ENCODE results near the gene TGFBR3L. TPM values are rescaled to one million over a fixed set of nuclear protein-coding genes. Genes with fewer than 3 reads are reported as not detected.
"Not testable (repeated sequence)": the region's sequence is repeated elsewhere in the genome, so short reads cannot be mapped to it uniquely, and the experiment has no call there.

The TGFBR3L gene
- total RNA-seq, 2 donors from 2014 or later: 9.9 TPM; not detected in 1

DNA sequence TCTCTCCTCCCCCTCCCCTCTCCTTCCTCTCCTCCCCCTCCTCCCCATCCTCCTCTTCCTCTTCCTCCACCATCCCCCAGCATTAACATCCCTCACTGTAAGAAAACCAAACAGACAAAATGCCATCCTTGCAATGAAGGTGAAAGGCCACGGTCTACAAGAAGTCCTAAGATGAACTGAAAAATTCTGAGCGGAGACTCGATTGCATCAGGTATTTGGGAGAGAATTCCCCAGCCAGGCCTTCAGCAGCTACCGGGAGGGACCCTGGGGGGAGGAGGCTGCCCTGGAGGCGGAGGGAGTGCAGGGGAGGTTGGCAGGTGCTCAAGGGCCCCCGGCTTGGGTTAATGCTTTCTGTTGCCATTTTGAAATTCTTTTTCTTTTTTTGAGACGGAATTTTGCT lies 38.9 kb downstream of the TGFBR3L start:
- no peak for ATAC-seq
- Histone ChIP-seq H3K9me3 (no peaks in the 10 kb centered on the region), H3K27ac (no peak overlapping the region), H3K27me3 (no peaks in the 10 kb centered on the region), H3K4me3 (no peak overlapping the region), H3K36me3 (replicated peaks in 1 of 2; ENCODE audit: insufficient read depth in 1 of 2, low read depth in 2 of 2) (no peaks in the 10 kb centered on the region), H3K4me1 (no peaks in the 10 kb centered on the region)
- WGBS, 2 donors: 73 to 83% methylated on average over 7 of the region's 7 CpGs
- intact Hi-C loops (cut with DNase I): no loop called here
- DNase-seq: no peak
- no peak for TF ChIP-seq POLR2A (IDR thresholded peaks at IDR 0.05)
- no peak for TF ChIP-seq CTCF (IDR thresholded peaks at IDR 0.05)

GRCh38 chr19:7955696-7956095 lies 41.1 kb downstream of the TGFBR3L start:
- Histone ChIP-seq H3K4me3 (no peak overlapping the region), H3K27ac (no peak overlapping the region), H3K27me3 (no peaks in the 10 kb centered on the region), H3K4me1 (no peaks in the 10 kb centered on the region), H3K36me3 (replicated peaks in 1 of 2; ENCODE audit: insufficient read depth in 1 of 2, low read depth in 2 of 2) (no peaks in the 10 kb centered on the region), H3K9me3 (no peaks in the 10 kb centered on the region)
- 78 to 86% methylated on average over 10 to 11 of the region's 11 CpGs for WGBS, 2 donors
- no peak for DNase-seq
- TF ChIP-seq POLR2A (IDR thresholded peaks at IDR 0.05) (no peak), CTCF (IDR thresholded peaks at IDR 0.05) (no peak)
- ATAC-seq: no peak
- intact Hi-C loops (cut with DNase I): no loop called here

DNA sequence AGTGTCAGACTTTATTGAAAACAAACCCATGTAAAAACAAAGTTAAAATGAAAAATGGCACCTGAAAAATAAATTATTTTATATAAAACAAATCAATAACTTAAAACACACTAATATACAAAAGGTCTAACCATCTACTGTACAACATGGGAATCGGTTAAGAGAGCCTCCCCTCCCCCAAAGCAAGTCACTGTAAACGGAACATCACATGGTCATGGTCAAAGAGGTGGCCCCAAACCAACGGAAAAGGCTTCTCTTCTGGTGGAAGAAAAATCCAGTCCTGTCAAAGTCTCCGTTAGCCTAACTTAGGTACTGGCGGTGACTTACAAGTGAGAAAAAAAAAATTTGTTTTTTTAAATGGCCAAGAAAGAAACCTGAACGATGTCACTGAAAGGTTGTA lies 44.6 kb downstream of the TGFBR3L start:
- DNase-seq: no peak
- no peak overlapping the region for H3K4me3 ChIP-seq
- TF ChIP-seq CTCF (IDR thresholded peaks at IDR 0.05) (no peak), POLR2A (IDR thresholded peaks at IDR 0.05) (no peak)
- WGBS, 2 donors: 64 to 76% methylated on average over 6 of the region's 6 CpGs
- no peaks in the 10 kb centered on the region for H3K4me1 ChIP-seq
- H3K27ac ChIP-seq: no peak overlapping the region
- intact Hi-C loops (cut with DNase I): no loop called here
- peaks cover 0 to 2% of the 10 kb centered on the region in 2 donors for H3K36me3 ChIP-seq (replicated peaks in 1 of 2; ENCODE audit: insufficient read depth in 1 of 2, low read depth in 2 of 2)
- ATAC-seq: no peak
- no peaks in the 10 kb centered on the region for H3K27me3 ChIP-seq
- no peaks in the 10 kb centered on the region for H3K9me3 ChIP-seq

DNA sequence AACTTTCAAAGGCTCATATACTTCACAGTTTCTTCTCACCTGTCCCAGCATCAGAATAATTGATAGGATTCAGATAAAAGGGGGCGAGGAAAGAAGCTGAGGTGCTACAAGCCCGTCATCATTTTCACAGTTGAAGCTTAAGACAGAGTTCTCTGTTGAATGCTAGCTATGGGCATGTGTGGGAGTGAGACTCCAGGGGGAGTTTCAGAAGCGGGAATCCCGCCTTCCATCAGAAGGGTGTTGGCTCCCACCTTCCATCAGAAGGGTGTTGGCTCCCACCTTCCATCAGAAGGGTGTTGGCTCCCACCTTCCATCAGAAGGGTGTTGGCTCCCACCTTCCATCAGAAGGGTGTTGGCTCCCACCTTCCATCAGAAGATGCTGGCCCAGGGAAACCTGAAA lies 46.5 kb downstream of the TGFBR3L start:
- 95 to 97% methylated on average over 4 of the region's 4 CpGs for WGBS, 2 donors
- H3K4me1 ChIP-seq; H3K27me3 ChIP-seq; H3K4me3 ChIP-seq; H3K36me3 ChIP-seq (replicated peaks in 1 of 2; ENCODE audit: insufficient read depth in 1 of 2, low read depth in 2 of 2); H3K27ac ChIP-seq; ATAC-seq; H3K9me3 ChIP-seq; DNase-seq: not testable (repeated sequence)
- intact Hi-C loops (cut with DNase I): loop anchor here (10.0 kb wide), 1 partner anchor 174 kb away; no protein-coding TSS in a partner anchor

DNA sequence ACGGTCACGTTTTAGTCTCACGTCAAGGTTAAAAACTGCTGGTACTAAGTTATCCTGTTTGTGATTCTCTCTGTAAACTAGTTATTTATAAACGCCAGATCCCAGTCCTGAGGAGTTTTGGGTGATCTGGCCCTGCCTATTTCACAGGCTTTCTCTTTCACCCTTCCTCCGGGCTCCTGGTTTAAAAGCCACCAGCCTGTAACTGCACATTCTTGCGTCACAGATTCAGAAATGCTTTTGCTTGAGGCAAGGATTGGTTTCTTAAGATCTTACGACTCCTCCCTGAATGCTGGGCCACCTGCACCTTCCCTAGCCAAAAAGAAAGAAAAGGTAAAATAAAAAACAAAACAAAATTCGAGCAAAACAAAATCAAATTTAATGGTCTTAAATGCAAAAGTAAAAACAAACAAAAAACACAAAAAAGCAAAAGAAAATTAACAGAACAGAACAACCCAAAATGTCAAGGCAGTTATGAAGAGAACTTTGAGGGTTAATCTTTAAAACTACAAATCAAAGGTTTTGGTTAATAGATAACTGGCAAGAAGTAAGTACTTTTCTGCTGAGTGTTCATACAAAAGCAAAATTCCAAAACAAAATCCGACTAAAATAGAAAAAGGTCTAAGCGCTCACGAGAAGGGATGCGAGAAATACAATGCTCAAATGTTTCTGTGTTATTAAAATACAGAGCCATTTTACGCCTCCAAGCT lies 47.4 kb downstream of the TGFBR3L start:
- DNase-seq (no peak), ATAC-seq (no peak)
- peaks cover 7 to 9% of the 10 kb centered on the region in 2 donors for H3K36me3 ChIP-seq (replicated peaks in 1 of 2; ENCODE audit: insufficient read depth in 1 of 2, low read depth in 2 of 2)

More for the DNA sequence above, 47.4 kb downstream of the TGFBR3L start:
- Histone ChIP-seq H3K4me1 (no peaks in the 10 kb centered on the region), H3K27ac (peak overlapping the region in 1 of 4 donors; percentile 16), H3K27me3 (no peaks in the 10 kb centered on the region), H3K4me3 (no peak overlapping the region), H3K9me3 (no peaks in the 10 kb centered on the region)
- TF ChIP-seq CTCF (IDR thresholded peaks at IDR 0.05): no peak
- no peak for TF ChIP-seq POLR2A (IDR thresholded peaks at IDR 0.05)
- intact Hi-C loops (cut with DNase I): loop anchor here (10.0 kb wide), 1 partner anchor 173 kb away; no protein-coding TSS in a partner anchor
- WGBS, 2 donors: 52 to 68% methylated on average over 13 of the region's 13 CpGs

All from body of pancreas (tissue), 4 donors.